Stimulated activated naive CD4-positive, alpha-beta T cell (primary cell): ENCODE data around the gene PDE4A.

Experiments
- DNase-seq, 6 experiments: peaks; one replicate each; lab custom pipeline; 2025; lab: John Stamatoyannopoulos, UW

PDE4A gene

DNA sequence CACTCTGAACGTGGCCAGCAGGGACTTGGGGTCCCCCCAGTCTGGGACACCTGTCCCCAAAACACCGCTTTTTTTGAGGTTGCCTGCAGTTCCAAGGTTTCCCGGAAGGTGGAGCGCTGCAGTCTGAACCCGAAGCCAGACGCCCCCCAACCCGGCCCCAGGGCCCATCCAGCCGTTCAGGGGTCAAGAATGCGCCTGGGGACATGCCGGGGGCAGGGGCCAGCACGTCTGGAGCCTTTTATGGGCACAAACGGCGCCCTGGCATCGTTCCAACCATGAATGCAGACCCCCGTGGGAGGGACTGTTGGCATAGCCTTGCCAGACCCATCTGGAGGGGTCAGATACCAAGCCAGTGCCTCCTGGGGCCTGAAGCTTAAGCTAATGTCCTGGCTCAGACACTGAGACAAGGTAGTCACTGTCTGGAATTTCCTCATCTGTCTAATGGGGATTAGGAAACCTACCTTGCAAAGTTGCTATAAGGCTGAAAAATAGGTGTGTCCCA is 90.0 kb downstream of the PDE4A start:
- peak in 5 of 6 experiments; percentile 21 to 59 (median 54) for DNase-seq

DNA sequence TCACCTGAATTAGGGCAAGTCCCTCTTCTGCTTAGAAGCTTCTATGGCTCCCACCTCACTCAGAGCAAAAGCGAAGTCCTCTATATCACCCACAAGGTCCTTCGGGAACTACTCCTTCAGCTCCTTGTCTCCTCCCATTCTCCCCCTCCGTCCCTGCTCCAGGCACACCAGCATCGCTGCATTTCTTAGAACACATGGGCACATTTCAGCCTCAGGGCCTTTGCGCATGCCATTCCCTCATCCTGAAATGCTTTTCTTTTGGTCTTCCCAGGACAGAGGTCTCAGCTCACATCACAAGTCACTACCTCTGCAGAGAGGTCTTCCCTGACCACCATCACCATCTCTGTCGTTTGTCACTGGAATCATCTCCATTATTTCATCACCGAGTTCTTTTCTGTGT is 92.9 kb downstream of the PDE4A start:
- no peak for DNase-seq

DNA sequence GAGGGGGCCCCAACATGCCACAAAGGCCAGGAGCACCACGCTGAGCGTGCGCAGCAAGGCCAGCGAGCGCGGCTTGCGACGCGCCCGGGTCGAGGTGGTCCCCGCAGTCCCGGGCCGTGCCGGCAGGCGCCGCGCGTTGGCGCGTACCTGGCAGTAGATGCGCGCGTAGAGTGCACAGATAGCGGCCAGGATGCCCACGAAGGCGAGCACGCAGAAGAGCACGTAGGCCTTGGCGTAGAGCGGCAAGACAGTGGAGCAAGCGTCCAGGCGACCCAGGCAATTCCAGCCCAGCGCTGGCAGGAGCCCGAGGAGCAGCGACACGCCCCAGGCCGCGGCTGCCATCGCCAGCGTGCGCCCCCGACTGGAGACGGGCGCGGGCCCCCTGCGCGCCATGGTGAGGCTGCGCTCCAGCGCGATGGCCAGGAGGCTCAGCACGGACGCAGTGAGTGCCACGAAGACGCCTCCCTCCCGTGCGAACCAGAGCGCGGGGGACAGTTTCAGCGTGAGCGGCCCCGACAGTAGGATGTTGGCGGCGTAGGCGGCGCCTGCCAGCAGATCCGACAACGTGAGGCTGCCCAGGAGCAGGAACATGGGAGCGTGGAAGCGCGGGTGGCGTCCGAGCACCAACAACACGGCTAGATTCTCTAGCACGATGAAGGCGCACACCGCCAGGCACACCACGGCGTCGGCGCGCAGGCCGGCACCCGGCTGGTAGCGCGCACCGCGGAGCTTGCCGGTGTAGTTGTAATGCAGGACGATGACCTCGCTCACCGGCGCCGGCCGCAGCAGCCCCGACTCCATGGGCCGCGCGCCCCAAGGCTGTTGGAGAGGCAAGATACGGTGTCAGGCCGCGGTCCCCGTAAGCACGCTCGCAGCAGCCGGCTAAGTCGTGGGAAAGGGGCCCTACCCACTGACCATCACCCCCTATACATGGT is 94.1 kb downstream of the PDE4A start:
- DNase-seq: peak in 2 of 6 experiments; percentile 23 to 33

DNA sequence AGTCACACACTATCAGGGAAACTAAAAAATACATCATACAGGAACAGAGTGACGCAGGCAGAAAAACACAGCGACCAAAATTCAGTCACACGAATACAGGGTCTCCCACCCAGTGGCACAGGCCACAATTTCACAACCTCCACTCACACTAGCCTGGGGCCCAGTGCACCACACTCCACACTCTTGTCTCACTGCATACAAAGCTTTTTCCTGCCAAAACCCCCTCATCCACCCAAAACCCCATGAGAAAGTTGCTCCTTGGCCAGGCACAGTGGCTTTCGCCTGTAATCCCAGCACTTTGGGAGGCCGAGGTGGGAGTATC is 95.7 kb downstream of the PDE4A start:
- no peak for DNase-seq

DNA sequence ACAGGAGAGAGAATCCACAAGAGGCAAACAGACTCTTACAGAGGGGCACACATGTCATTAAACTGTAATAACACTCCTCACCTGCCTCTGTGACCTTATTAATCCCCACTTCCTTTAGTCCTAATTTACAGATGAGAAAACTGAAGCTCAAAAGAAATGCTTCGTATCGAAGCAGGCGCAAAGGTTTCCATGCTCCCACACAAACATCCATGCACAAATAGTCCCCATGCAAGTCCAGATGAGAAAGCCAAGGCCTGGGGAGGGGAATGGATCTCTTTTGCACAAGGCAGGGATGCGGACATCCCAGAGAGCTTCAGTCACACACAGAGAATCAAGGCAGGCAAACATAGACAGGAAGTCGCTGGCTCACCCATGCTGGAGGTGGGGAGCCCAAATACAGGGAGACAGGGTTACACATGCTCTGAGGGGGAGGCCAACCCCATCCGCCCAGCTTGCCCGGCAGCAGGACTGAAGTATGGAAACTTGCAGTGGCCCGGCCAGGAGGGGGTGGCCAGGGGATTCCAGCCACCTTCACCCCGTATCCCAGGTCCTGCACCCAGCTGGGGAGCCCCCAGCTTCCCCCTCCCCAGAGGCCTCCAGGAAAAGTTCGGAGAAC is 96.4 kb downstream of the PDE4A start:
- no peak for DNase-seq

DNA sequence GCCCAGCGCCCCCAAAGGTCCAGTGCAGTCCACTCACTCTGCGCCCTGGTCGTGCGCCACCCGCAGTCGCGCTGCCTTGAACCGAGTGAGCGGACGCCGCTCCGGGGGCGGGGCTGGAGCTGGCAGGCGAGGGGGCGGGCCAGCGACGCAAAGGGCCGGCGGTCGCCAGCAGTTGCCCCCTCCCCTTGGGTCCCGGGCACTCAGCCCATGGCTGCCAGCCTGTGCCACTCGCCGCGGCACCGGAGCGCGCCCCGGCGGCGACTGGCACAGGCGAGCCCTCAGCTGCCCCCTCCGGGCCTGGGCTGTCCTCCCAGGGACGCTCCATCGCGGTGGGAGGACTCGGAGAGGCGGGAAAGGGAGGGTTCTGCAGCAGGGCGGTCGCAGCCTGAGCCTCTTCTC is 97.0 kb downstream of the PDE4A start, which contains the start of gene S1PR5:
S1PR5 (minus strand) TSS at position 87 of the 399 bp plus-strand sequence. CDS start 2,436 bp downstream, outside the sequence.
- no peak for DNase-seq

DNA sequence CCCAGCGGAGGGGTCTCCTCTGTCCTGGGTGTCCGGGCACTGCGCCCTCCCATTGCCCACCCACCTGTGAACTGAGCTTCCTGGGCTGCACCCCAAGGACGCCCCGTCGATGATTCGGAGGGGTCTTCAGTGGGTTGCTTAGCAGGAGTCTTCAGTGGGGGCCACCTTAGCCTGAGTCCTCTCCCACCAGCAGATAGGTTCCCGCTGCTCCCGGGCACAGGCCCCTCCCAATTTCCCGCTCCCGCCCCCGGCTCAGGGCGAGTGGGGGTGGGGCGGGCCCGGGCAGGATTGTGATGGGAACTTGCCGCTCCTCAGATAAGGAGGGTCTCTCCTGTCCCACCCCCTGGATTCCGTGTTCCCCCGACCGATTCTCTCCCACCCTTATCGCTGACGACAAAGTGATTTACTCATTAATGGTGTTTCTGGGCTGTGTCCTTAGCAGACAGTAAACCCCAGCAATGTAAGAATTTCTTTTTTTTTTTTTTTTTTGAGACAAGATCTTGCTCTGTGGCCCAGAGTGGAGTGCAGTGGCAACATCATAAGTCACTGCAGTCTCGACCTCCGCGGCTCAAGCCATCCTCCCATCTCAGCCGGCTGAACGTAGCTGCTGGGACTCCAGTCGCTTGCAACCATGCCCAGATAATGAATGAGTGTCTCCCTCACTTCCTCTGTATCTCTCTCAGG is 97.6 kb downstream of the PDE4A start:
- no peak for DNase-seq

DNA sequence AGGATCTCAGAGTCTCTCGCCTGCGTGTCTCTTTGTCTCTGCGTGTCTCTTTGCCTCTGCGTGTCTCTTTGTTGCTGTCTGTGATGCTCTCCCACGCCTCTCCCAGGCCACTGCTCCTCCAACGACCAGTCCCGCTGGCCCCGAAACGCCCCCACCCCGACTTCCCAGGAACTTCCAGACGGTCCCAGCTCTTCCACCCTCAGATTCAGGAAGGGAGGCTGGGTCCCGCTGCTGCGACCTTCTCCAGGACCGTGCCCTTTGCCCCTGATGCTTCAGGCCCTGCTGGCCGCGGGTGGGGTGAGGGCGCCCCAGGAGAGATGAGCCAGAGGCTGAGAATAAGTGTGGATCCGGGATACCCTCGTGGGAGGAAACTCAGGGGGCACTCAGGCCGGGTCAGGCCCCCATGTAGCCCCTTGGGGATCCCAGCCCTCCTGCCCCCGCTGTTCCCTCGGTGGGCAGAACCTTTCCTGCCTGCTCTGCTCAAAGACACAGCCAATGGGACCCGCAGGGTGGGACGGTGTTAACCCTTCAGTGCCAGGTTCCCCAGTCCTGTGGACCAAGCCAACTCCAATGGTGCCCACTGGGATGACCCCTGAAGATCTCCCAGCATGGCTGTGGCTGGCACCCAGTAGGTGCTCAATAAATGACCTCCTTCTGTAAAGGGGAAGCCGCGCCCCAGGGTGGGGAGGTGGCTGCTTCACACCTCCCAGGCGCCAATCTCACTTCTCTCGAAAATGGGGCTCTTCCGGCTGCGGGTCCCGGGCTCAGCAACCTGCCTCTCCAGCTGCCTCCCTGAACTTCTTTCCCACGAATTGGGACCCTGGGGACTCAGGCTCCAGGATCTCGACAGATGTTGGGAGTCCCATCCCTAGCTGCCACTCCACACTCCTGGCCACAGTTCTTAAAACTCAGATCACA is 98.4 kb downstream of the PDE4A start:
- no peak for DNase-seq
